ENCODE data around the gene ONECUT3.

GRCh38 chr19:1705367-1705766 lies 47.9 kb upstream of the ONECUT3 start:
- TF ChIP-seq CTCF (IDR thresholded peaks at IDR 0.05 in 2 of 3, conservative IDR thresholded peaks at IDR 0.05 in 1 of 3; ENCODE audit: insufficient read depth in 2 of 3, low read depth in 1 of 3, low read length in 3 of 3) (no peak), GABPA (tag; conservative IDR thresholded peaks at IDR 0.05; ENCODE audit: low read depth) (no peak), NELFE (IDR thresholded peaks at IDR 0.05; ENCODE audit: insufficient read depth, insufficient read length) (no peak), ZC3H4 (CRISPR knock-in tag; IDR thresholded peaks at IDR 0.05; ENCODE audit: borderline replicate concordance) (no peak)
